GM21529 (cell line): ENCODE data around the gene ETFA.
"Not testable (repeated sequence)": the region's sequence is repeated elsewhere in the genome, so short reads cannot be mapped to it uniquely, and the experiment has no call there.

Experiments
- ATAC-seq: cut with Tn5 transposase; IDR thresholded peaks from one replicate; pipeline ENCODE4 v1.9.1; 2021; ENCODE audit not compliant: unreplicated experiment

ETFA gene

GRCh38 chr15:76327191-76328105 lies 16.2 kb upstream of the ETFA start:
- no peak for ATAC-seq

GRCh38 chr15:76325704-76326103 lies 14.4 kb upstream of the ETFA start:
- ATAC-seq = no peak

GRCh38 chr15:76324066-76324465 lies 12.8 kb upstream of the ETFA start:
- no peak for ATAC-seq

GRCh38 chr15:76321602-76322001 lies 10.3 kb upstream of the ETFA start:
- no peak for ATAC-seq

GRCh38 chr15:76321171-76321570 lies 9.9 kb upstream of the ETFA start:
- ATAC-seq = no peak

GRCh38 chr15:76320012-76320411 lies 8.7 kb upstream of the ETFA start:
- ATAC-seq = no peak

GRCh38 chr15:76313731-76314130 lies 2.5 kb upstream of the ETFA start:
- no peak for ATAC-seq

GRCh38 chr15:76313175-76313567 lies 1.9 kb upstream of the ETFA start:
- ATAC-seq = not testable (repeated sequence)

- no peak for ATAC-seq
These were observed 1.4 kb upstream of the ETFA start for GRCh38 chr15:76312540-76313174.

- peak; percentile 23 for ATAC-seq
These were observed 682 bp downstream of the ETFA start for GRCh38 chr15:76310475-76311099.

- ATAC-seq = no peak
These were observed 1.5 kb downstream of the ETFA start for GRCh38 chr15:76309601-76310330.

- ATAC-seq = no peak
These were observed 7.4 kb downstream of the ETFA start for GRCh38 chr15:76303909-76304308.

GRCh38 chr15:76299786-76300185 lies 11.5 kb downstream of the ETFA start:
- no peak for ATAC-seq

- ATAC-seq = no peak
These were observed 12.3 kb downstream of the ETFA start for GRCh38 chr15:76298986-76299385.

- not testable (repeated sequence) for ATAC-seq
These were observed 13.3 kb downstream of the ETFA start for GRCh38 chr15:76297951-76298350.

- ATAC-seq = no peak
These were observed 14.4 kb downstream of the ETFA start for GRCh38 chr15:76296849-76297248.

GRCh38 chr15:76294463-76294862 lies 16.8 kb downstream of the ETFA start:
- not testable (repeated sequence) for ATAC-seq

GRCh38 chr15:76293361-76293760 lies 17.9 kb downstream of the ETFA start:
- no peak for ATAC-seq

GRCh38 chr15:76289582-76289981 lies 21.7 kb downstream of the ETFA start:
- ATAC-seq = no peak

GRCh38 chr15:76286271-76286879 lies 24.9 kb downstream of the ETFA start:
- ATAC-seq = no peak
